NCI-H146 treated with DMSO at 0.1 percent for 48 hours (cell line): ENCODE data around the gene TEX13B.
"Not testable (repeated sequence)": the region's sequence is repeated elsewhere in the genome, so short reads cannot be mapped to it uniquely, and the experiment has no call there.

Experiments used
- DNase-seq: peaks from one replicate; lab custom pipeline; 2025; ENCODE audit not compliant: unreplicated experiment; lab: John Stamatoyannopoulos, UW

TEX13B gene, protein sequence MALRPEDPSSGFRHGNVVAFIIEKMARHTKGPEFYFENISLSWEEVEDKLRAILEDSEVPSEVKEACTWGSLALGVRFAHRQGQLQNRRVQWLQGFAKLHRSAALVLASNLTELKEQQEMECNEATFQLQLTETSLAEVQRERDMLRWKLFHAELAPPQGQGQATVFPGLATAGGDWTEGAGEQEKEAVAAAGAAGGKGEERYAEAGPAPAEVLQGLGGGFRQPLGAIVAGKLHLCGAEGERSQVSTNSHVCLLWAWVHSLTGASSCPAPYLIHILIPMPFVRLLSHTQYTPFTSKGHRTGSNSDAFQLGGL

DNA sequence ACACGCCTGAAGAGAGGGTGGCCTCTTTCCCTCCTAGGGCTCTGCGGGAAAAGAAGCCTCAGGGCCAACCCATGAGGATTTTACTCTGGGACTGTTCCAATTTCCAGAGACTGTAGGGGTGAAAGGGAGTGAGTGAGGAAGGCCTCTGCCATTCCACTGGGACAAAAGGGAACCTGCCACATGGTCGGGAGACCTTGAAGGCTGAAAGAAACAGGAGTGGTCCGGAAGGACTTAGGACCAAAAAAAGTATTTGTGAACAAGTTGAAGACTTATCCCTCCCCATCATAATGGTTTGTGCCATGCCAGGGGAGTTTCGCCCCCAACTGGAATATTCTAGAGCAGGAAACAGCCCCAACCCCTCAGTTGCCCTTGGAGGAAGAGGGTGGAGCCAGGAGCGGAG is at the start of gene TEX13B:
Gene TEX13B, minus strand, starts transcription at position 15 of the 400 bp plus-strand sequence. CDS start 243 bp downstream, outside the sequence.
- no peak for DNase-seq

DNA sequence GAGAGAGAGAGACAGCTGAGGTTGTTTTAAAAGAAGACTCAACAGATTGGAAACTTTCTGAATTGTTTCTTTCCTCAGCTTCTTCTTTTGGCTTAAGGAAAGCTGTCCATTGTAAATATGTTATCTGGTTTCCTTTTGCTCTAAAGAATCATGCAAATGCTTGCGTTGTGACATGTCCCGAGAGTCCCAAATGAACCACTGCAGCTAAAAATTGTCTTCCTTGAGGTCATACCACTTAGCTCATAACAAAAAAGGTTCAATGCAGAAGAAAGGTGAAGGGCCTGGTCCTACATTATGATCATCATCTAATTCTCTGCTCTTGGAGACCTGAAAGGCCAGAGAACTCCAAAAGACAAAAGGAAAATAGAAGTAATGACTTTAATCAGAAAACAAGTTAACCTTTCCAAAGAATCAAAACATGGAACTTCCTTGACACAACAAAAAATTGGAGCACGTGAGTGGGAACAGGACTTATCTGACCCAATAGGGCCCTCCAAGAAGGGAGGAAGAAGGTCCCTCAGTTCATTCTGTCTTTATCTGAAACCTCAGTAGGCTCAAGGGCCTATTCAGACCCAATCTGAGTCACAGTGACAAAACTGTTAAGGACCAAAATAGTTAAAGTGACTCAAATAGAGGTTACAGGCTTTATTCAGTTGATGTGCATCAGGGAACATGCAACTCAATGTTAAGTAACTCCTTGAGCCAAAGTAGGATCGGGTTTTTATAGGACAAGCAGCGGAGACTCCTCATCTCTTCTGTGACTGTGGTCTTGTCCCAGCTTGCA is 48.0 kb upstream of the TEX13B start:
- DNase-seq, result no peak

DNA sequence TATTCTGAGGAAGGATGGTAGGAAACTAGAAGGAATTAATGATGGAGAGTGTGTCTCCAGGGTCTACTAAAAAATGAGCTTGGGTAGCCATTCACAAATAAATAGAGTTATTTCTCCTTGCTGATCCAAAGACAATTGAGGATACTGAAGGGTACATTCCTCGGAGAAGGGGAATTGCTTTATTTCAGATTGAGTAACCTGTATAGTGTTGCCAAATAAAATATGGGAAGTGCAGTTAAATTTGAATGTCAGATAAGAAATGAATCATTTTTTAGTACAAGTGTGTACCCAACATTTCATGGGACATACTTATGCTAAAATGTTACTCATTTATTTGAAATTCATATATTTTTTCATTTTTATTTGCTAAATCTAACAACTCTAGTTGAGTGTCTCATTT is 46.7 kb upstream of the TEX13B start:
- DNase-seq, result no peak

DNA sequence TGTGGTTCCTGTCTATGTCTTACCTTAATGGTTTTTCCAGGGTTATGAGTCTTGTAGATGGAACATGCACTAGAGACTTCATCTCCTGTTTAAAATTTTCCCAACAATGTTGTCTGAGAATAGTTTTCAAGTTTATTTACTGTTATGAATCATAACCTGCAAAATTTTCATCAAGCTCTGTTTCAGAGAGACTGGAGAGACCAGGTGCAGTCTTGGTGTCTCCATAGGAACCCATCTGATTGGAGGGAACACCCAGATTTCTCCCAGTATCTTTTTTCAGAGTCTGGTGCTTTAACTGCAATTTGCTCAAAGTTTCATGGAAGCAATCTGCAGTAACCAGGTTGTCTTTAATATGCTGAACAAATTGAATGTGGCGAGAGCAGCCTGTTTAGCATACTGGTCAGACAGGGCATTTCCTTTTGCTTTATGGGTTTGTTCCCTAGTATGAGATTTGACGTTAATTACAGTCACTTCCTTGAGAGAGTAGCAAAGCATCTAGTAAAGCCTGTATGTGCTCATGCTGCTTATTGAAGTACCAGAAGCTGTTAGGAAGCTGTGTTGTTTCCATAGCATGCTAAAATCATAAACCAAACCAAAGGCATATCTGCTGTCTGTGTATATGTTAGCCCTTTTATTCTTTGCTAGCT is 43.9 kb upstream of the TEX13B start:
- DNase-seq, result no peak

DNA sequence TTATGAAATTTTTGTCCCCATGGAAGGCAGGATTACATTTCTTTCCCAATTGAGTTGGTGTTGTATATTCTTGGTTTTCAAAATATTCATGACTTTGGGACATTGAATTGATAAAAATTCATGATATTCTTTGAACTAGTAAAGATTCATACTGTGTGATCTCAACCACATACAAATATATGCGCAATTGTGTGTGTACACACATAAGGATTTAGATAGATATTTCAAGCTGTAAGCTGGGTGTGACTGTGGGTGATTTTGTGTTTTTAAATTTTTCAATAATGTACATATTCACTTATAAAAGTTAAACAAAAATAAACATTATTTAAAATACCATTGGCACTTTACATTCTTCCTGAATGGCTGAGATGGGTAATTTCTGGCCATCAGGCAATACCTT is 43.2 kb upstream of the TEX13B start:
- no peak for DNase-seq

DNA sequence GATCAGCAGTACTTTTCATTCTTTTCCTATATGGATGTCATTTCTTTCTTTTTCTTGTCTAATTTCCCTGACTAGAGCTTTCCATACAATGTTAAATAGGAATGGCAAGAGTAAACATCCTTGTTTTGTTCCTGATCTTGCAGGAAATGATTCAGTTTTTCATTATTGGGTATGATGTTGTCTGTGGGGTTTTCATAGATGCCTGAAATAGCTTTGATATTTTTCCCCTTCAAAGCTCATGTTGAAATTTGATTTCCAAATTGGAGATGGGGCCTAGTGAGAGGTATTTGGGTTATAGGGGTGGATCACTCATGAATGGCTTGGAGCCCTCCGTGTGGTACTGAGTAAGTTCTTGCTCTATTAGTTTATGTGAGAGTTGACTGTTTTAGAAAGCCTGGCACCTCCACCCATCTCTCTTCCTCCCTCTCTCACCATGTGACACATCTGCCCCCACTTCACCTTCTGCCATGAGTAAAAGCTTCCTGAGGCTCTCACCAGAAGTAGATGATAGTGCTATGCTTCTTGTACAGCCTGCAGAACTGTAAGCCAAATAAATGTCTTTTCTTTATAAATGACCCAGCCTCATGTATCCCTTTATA is 40.4 kb upstream of the TEX13B start:
- no peak for DNase-seq

DNA sequence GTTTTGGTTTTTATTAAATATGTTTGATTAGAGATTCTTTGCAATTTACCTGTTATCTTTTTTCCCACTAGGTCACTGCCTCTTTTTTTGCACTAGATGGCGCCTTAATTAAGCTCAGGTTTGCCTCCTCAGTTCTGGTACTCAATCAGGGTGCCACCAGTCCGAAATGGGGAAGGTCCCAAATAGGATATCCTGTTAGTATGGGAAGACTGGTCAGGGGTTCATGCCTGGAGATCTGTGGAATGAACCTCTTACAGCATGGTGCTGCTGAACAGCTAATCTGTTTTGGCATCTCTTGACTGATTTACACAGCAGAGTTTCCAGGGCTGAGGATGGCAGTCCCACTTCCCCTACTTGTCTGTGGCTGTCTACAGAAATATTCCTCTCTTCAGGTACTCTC is 38.5 kb upstream of the TEX13B start:
- no peak for DNase-seq

DNA sequence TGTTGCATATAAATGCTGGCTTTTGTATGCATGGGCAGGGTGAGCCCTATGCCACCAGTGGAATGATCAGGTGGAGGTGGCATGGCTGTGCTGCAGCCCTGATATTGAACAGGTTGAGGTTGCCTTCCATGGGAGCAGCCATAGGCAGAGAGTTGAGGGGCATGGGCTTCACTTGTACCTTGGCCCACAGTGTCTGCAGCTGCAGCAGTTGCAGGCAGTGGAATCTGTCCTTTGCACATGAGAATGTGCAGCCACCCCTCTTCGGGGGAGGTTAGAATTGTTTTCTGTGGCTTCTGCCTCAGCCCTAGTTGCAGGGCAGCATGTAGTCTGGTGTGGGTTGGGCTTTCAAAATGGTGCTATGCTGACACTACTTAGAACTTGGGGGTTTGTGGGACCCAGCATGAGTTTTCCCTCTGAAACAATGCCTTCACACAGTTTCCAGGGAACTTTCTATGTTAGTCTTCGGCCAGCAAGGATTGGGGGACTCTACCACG is 37.3 kb upstream of the TEX13B start:
- DNase-seq, result no peak

DNA sequence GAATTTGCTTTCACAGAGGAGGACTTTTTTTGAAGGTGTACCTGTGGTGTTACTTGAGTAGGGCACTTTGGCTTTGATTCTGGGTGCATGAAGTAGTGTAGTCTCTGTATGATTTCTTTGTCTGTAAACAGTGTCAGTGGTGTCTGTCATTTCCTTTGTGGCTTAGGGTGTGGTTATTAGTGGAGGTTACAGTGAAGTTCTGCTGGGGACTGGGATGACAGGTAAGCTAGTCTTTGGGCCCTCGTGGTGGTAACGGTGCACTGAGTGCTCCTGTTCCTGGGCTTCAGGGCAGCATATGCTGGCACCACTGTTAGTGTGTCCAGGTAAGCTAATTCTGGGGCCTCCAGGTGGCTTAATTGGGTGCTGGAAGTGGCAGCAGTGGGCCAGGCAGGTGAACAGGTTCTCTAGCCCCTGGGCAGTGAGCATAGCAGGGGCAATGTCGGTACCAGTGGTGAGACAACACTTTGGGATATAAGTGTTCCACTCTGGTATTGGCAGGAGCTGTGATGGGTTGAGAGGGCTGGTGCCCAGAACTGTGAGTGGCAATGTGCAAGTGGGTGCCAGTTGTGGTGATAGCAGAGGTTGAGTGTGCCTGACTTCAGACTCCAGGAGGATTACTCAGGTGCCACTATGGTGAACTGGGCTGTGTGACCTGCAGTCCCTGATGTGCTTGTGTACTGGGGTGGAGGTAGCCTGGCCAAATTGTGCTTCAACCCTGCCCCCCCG is 36.6 kb upstream of the TEX13B start:
- DNase-seq, result no peak

DNA sequence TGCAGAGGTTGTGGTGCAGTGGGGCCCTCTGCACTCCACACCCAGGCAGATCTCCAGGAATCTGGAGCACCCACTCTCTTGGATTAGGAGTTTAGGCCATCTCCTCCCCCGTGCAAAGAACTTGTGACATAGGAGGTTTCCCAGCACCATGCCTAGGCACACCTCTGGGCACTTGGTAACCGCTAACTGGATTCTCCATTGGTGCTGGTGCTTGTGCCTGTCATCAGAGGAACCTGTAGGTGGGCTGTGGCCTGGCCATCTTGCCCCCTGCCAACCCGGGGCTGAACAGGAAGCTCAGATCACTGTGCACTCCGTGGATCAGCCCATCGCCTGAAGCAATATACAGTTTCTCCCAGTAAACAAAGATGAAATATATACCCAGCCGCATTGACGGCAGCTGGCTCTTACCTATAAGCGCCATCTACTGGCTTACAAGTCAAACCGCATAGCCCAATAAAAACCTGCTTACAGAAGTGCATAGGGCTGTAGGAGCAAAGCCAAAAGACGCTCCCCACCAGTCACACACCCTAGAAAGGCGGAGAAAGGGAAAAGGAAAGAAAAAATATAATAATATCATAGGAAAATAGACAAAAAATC is 19.1 kb upstream of the TEX13B start:
- DNase-seq, result peak; percentile 57

DNA sequence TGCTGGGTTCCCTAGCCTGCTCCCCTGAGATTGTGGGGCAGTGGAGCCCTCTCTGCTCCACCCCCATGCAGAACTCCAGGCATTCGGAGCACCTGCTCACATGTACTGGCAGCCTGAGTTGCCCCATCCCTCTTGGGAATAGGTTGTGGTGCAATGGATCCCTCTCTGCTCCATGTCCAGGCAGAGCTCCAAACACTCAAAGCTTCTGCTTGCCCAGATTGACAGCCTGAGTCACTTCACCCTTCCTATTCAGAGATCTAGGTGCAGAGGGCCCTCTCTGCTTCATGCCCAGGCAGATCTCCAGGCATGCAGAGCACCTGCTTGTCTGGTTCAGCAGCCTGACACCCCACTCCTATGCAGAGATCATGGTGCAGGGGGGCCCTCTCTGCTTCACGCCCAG is 18.6 kb upstream of the TEX13B start:
- DNase-seq, result no peak

DNA sequence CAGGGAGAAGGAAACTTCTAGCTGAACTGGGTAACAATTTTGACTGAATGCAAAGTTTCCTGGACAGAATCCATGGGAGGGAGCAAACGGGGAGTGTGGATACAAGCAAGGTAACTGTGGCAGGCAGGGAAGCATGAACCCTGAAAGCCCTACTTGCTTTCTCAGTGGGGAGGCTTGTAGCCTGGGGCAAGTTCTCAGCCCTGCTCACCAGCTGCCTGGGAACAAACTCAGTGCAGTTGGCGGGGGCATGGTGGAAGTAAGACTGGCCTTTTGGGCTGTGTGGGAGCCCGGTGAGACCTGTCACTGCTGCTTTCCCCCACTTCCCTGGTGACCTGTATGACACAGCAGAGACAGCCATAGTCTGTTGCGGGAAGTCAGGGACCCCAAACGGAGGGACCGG is 14.0 kb upstream of the TEX13B start:
- no peak for DNase-seq

DNA sequence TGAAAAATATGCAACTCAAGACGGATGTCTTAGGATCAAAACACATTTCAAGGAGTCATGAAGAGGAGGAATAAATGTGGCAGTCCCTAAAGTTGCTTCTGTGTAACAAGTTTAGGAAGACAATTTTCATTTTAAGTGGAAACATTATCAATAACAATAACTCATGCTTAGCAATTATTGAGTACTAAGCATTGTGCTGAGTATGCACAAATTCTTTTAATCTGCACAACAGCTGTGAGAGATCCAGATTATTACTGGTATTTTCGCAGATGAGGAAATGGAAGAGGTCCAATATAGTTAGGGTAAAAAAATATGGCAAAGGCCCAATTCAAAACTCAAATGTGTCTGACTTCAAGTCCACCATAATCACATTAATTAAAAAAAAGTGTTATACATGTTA is 2.9 kb upstream of the TEX13B start:
- DNase-seq, result no peak

DNA sequence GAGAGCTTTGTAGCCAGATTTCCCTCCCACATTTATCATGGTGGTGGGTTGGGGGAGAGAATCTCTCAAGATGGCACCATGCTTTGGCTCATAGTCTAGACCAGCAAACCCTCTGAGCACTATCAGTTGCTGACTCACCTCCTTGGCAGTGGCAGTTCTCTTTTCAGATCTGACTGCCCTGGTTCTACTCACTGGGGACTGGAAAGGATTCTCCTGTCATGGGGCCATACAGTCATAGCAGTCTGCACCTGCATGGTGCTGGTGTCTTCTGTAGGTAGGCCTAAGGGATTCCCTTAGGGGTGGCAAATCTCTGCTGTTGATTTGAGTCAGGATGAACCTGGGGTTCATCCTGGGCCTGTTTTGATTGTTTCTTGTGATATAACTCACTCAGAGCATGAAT is 2.6 kb downstream of the TEX13B start:
- DNase-seq, result no peak

DNA sequence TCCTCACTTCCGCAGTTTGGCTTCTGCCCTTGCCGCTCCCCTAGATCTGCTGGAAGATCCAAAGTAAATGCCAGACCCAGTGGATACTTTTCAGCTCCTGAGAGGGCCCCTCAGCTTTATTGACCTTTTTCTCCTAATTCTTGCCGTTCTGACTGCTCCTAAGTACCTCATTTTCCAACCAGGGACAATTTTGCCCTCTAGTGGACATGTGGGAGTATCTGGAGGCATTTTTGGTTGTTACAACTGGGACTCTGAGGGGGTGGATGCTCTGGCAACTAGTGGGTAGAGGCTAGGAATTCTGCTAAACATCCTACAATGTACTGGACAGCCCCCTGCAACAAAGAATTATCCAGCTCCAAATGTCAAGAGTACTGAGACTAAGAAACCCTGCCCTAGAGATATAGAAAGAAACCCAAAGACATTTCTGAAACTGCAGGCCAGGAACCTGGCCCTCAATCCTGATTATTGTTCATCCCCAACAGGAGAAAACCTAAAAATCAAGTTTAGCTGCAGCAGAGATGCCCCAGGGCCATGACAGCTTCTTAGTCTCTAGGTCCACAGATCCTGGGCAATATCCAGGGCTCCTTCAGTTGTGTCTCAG is 3.4 kb downstream of the TEX13B start:
- no peak for DNase-seq

DNA sequence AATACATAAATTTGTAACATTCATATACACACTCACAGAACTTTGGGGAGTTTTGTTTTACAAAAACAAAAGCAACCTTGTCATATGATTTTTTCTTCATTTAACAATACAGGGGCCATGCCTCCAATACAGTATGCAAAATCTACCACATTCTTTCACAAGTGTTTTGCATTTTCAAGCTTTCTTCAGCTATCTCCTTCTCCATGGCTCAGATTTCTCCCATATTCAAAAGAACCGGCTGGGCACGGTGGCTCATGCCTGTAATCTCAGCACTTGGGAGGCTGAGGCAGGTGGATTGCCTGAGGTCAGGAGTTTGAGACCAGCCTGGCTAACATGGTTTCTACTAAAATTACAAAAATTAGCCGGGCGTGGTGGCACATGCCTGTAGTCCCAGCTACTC is 4.1 kb downstream of the TEX13B start:
- DNase-seq, result no peak

DNA sequence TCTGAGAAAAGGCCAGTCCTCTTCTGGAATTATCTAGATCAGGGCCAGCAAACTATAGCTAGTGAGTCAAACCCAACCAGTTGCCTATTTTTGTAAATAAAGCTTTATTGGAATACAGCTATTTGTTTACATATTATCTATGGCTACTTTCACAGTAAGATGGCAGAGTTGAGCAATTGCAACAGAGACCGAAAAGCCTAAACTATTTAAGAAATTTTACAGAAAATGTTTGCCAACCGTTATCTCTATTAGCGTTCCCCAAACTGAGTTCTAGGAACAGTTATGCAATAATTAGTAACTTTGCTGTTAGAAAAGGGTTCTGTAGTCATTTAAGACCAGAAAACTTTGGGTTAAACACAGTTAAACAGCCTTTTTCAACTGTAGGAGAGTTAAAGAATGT is 10.5 kb downstream of the TEX13B start:
- no peak for DNase-seq

DNA sequence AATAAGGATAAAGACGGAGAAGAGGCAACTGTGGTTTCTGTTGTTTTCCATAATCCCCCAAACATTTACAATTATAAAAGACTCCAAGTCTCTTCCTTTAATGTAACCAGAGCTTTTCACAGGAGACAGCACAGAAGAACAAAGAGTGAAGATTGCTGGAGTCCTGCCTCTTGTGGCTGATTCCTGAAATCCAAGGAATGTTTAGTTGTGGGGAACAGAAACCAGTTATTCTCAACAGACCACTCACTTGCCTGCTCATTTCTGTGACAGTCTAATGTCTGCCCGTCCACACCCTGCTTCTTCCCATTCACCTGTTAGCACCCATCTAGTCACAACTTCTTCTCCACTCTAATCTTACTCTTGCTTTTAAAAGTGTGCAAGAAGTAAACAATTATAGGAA is 12.1 kb downstream of the TEX13B start:
- DNase-seq, result no peak

DNA sequence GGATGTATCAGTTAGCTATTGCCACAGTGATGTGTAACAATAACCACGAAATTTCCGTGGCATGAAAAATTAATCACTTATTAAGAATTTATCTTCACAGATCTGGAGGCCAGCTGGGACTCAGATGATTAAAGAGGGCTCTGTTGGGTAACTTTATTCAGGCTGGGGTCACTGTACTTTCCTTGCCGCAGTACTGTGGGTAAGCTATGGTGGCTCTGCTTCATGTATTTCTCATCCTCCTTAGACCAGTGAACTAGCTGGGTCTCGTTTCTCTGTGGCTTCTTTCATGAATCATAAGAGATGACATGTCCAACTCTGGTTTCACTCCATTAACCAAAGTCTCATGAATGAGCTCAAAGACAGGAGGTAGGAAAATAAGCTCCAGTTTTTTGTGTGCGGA is 13.5 kb downstream of the TEX13B start:
- DNase-seq, result no peak

DNA sequence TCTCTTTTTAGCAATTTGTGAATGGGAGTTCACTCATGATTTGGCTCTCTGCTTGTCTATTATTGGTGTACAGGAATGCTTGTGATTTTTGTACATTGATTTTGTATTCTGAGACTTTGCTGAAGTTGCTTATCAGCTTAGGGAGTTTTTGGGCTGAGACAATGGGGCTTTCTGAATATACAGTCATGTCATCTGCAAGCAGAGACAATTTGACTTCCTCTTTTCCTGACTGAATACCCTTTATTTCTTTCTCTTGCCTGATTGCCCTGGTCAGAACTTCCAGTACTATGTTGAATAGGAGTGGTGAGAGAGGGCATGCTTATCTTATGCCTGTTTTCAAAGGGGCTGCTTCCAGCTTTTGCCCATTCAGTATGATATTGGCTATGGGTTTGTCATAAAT is 26.8 kb downstream of the TEX13B start:
- not testable (repeated sequence) for DNase-seq
